ENCODE measurements around the gene RNF6. TPM values are rescaled to one million over a fixed set of nuclear protein-coding genes. Genes with fewer than 3 reads are reported as not detected.

Gene RNF6
- polyA plus RNA-seq, 3 donors, result 8.9 to 20.3 (median 15.0) TPM

DNA sequence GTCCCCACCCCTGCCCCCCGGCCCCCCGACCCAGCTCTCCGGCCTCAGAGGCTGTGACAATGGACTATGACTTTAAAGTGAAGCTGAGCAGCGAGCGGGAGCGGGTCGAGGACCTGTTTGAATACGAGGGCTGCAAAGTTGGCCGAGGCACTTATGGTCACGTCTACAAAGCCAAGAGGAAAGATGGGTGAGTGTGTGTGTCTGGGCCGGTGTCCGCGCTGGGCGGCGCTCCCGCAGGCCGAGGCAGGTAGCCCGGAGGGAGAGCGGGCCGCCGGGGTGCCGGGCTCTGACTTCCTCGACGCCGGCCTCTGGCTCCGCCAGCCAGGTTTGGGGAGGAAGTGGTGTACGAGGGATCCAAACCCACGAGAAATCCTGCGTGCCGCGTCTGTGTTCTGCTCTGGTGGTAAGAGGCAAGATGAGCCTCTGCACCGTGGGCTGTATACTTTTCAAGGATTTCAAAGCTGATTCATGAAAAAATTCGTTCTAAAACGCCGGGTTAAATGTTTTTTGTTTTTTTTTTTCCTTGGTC, 32.5 kb upstream of the RNF6 start:
- Mint-ChIP-seq H3K9me3 (no peaks in the 10 kb centered on the region), H3K36me3 (no peaks in the 10 kb centered on the region), H3K27ac (peak overlapping the region; percentile 27 to 82 (median 57)), H3K4me3 (peak overlapping the region; percentile 84 to 90), H3K4me1 (peaks cover 25% of the 10 kb centered on the region), H3K27me3 (ENCODE audit: low read depth in 3 of 3) (peaks cover 0 to 7% (median 0%) of the 10 kb centered on the region in 3 donors)
- intact Hi-C loops (cut with micrococcal nuclease), result loop anchor here (2.0 to 10.0 kb wide), 3 partner anchors 32 to 70 kb away; partner anchors contain the start of gene RNF6 (in 1 of the 2)
- Histone ChIP-seq H3K9ac (ENCODE audit: insufficient read depth, low read length, poor library complexity, severe bottlenecking) (peak overlapping the region; percentile 75), H3K4me3 (replicated peaks in 1 of 3; ENCODE audit: low read depth in 2 of 3, low read length in 3 of 3) (peak overlapping the region; percentile 59 to 98 (median 66)), H3K4me1 (ENCODE audit: control insufficient read depth in 1 of 2, insufficient read depth in 2 of 2, low read length in 2 of 2) (peaks cover 15 to 18% of the 10 kb centered on the region in 2 donors), H3K4me2 (replicated peaks; ENCODE audit: extremely low read depth, low read length, poor library complexity, severe bottlenecking) (peak overlapping the region; percentile 85), H2AFZ (ENCODE audit: insufficient read depth, low read depth, low read length, poor library complexity, severe bottlenecking) (peak overlapping the region; percentile 93), H4K20me1 (ENCODE audit: insufficient read depth, low read length) (peaks cover 25% of the 10 kb centered on the region), H3K36me3 (replicated peaks in 1 of 2; ENCODE audit: control insufficient read depth in 1 of 2, insufficient read depth in 2 of 2, low read length in 2 of 2) (no peaks in the 10 kb centered on the region), H3K79me2 (ENCODE audit: insufficient read depth, low read length) (peaks cover 51% of the 10 kb centered on the region), H3K27ac (ENCODE audit: low read depth in 1 of 2, low read length in 2 of 2) (peak overlapping the region; percentile 65 to 79), H3K27me3 (ENCODE audit: control insufficient read depth in 2 of 2, insufficient read depth in 2 of 2, low read length in 2 of 2) (no peaks in the 10 kb centered on the region), H3K9me3 (replicated peaks in 1 of 2; ENCODE audit: control insufficient read depth in 1 of 2, insufficient read depth in 1 of 2, low read length in 2 of 2) (no peaks in the 10 kb centered on the region)
- TF ChIP-seq, protein P1, sequence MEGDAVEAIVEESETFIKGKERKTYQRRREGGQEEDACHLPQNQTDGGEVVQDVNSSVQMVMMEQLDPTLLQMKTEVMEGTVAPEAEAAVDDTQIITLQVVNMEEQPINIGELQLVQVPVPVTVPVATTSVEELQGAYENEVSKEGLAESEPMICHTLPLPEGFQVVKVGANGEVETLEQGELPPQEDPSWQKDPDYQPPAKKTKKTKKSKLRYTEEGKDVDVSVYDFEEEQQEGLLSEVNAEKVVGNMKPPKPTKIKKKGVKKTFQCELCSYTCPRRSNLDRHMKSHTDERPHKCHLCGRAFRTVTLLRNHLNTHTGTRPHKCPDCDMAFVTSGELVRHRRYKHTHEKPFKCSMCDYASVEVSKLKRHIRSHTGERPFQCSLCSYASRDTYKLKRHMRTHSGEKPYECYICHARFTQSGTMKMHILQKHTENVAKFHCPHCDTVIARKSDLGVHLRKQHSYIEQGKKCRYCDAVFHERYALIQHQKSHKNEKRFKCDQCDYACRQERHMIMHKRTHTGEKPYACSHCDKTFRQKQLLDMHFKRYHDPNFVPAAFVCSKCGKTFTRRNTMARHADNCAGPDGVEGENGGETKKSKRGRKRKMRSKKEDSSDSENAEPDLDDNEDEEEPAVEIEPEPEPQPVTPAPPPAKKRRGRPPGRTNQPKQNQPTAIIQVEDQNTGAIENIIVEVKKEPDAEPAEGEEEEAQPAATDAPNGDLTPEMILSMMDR (IDR thresholded peaks at IDR 0.05), result no peak
- WGBS (ENCODE audit: insufficient coverage), result under 1% methylated on average over 31 of the region's 35 CpGs
- peak; percentile 27 to 48 (median 46) for DNase-seq

DNA sequence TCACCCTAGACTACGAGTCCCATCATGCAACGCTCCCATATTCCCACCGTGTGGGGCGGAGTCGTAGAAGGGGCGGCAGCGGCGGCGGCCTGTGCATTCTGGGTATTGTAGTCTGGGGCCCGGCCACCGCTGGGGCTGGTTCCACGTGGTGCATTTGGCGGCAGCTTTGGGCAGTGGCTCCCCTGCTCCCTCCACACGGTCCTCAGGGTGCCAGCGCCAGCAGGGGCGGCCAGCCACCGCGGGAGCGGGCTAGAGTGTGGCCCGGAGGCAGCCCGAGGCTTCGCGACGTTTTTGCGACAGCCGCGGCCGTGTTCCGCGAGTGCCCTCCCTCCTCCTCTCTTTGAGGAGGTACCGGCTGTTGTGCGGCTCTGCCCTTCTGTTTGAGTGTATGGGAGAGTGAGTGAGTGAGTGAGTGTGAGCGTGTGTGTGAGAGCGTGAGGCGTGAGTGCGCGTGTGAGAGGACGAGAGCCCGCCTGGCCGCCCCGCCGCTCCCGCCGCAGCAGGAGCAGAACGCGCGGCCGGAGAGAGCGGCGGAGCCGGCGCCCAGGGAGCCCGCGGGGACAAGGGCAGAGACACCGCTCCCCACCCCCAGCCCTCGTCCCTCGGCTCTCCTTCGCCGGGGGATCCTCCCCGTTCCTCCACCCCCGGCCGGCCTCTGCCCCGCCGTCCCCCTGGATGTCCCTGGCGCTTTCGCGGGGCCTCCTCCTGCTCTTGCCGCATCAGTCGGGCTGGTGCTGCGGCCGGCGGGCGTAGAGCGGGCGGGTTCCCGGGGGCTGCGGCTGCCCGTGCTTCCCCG, 31.9 kb upstream of the RNF6 start, which contains the start of gene CDK8:
Gene CDK8 (plus strand): TSS at position 343 of the 796 bp plus-strand sequence. CDS start 513 bp downstream, outside the sequence.
- Histone ChIP-seq H3K27me3 (ENCODE audit: control insufficient read depth in 2 of 2, insufficient read depth in 2 of 2, low read length in 2 of 2) (no peaks in the 10 kb centered on the region), H3K9me3 (replicated peaks in 1 of 2; ENCODE audit: control insufficient read depth in 1 of 2, insufficient read depth in 1 of 2, low read length in 2 of 2) (no peaks in the 10 kb centered on the region), H2AFZ (ENCODE audit: insufficient read depth, low read depth, low read length, poor library complexity, severe bottlenecking) (peak within 1 kb of the TSS; percentile 93), H4K20me1 (ENCODE audit: insufficient read depth, low read length) (peaks cover 20% of the 10 kb centered on the region), H3K4me2 (replicated peaks; ENCODE audit: extremely low read depth, low read length, poor library complexity, severe bottlenecking) (peak within 1 kb of the TSS; percentile 85), H3K79me2 (ENCODE audit: insufficient read depth, low read length) (peaks cover 45% of the 10 kb centered on the region), H3K36me3 (replicated peaks in 1 of 2; ENCODE audit: control insufficient read depth in 1 of 2, insufficient read depth in 2 of 2, low read length in 2 of 2) (no peaks in the 10 kb centered on the region), H3K9ac (ENCODE audit: insufficient read depth, low read length, poor library complexity, severe bottlenecking) (peak within 1 kb of the TSS; percentile 75), H3K4me3 (replicated peaks in 1 of 3; ENCODE audit: low read depth in 2 of 3, low read length in 3 of 3) (peak within 1 kb of the TSS; percentile 59 to 98 (median 66)), H3K4me1 (ENCODE audit: control insufficient read depth in 1 of 2, insufficient read depth in 2 of 2, low read length in 2 of 2) (peaks cover 15 to 18% of the 10 kb centered on the region in 2 donors), H3K27ac (ENCODE audit: low read depth in 1 of 2, low read length in 2 of 2) (peak within 1 kb of the TSS; percentile 65 to 79)
- peak; percentile 72 to 83 (median 77) for DNase-seq
- Mint-ChIP-seq H3K36me3 (no peaks in the 10 kb centered on the region), H3K9me3 (no peaks in the 10 kb centered on the region), H3K4me3 (peak within 1 kb of the TSS; percentile 84 to 98), H3K27ac (peak within 1 kb of the TSS; percentile 50 to 88 (median 82)), H3K4me1 (peaks cover 25% of the 10 kb centered on the region), H3K27me3 (ENCODE audit: low read depth in 3 of 3) (peaks cover 0 to 7% (median 0%) of the 10 kb centered on the region in 3 donors)
- TF ChIP-seq, protein P1 (IDR thresholded peaks at IDR 0.05), result no peak
- intact Hi-C loops (cut with micrococcal nuclease), result loop anchor here (2.0 to 10.0 kb wide), 3 partner anchors 31 to 69 kb away; partner anchors contain the start of gene RNF6 (in 1 of the 2)
- WGBS (ENCODE audit: insufficient coverage), result under 1% methylated on average over 75 of the region's 79 CpGs
